Measurements from ENCODE around the gene PCSK4.

- TF ChIP-seq EZH2 (IDR thresholded peaks at IDR 0.05) (no peak), CTCF (IDR thresholded peaks at IDR 0.05 in 2 of 3, conservative IDR thresholded peaks at IDR 0.05 in 1 of 3; ENCODE audit: borderline replicate concordance in 1 of 3, insufficient read depth in 1 of 3, low read depth in 2 of 3, low read length in 2 of 3) (no peak), EGR1 (IDR thresholded peaks at IDR 0.05; ENCODE audit: low read depth) (no peak), ZBTB33 (IDR thresholded peaks at IDR 0.05; ENCODE audit: extremely low read depth, insufficient replicate concordance, low read length) (no peak), POLR2A (IDR thresholded peaks at IDR 0.05; ENCODE audit: borderline replicate concordance, extremely low read depth, insufficient read depth, insufficient read length) (no peak), SIN3A (IDR thresholded peaks at IDR 0.05; ENCODE audit: low read depth) (no peak), SRF (IDR thresholded peaks at IDR 0.05; ENCODE audit: low read depth) (no peak), MAX (IDR thresholded peaks at IDR 0.05) (no peak), SP1 (IDR thresholded peaks at IDR 0.05; ENCODE audit: low read depth) (no peak), POLR2AphosphoS5 (IDR thresholded peaks at IDR 0.05; ENCODE audit: low read depth, low read length) (no peak), TCF7L2 (IDR thresholded peaks at IDR 0.05; ENCODE audit: borderline replicate concordance, extremely low read depth, insufficient read depth, insufficient read length) (no peak)
Measured at GRCh38 chr19:1522061-1522460, 31.9 kb upstream of the PCSK4 start.
